Caco-2 (cell line): ENCODE data around the gene CDC42EP3. TPM values are rescaled to one million over a fixed set of nuclear protein-coding genes. Genes with fewer than 3 reads are reported as not detected.

Source experiments
- BruUV-seq: library from RNA; stranded (reverse); fragments of 400-500 nt; replicated peaks from 2 replicates; lab custom pipeline; 2021; lab: Mats Ljungman, UMichigan
- CTCF ChIA-PET: fragments of 300-600 bp; sonication (Branson Sonifier 250); formaldehyde crosslinking; loops from one replicate; lab custom pipeline; 2022; ENCODE audit warnings: antibody characterized with exemption; lab: Charles Lee
- POLR2A ChIA-PET: fragments of 300-600 bp; sonication (Branson Sonifier 250); formaldehyde crosslinking; loops from one replicate; lab custom pipeline; 2022; ENCODE audit warnings: antibody characterized with exemption; lab: Charles Lee
- DNase-seq, 2 experiments: peaks; one replicate each; pipeline versions ENCODE4 v3.0.0 to v3.0.0-alpha.2; 2020 to 2022
- H3K27me3 ChIP-seq: replicated peaks from 2 replicates; pipeline ENCODE4 v1.6.0; 2011; ENCODE audit warnings: low read length; ENCODE audit not compliant: control insufficient read depth, insufficient read depth
- H3K36me3 ChIP-seq: 2 replicates; pipeline ENCODE4 v1.5.1; 2011; ENCODE audit warnings: low read length; ENCODE audit not compliant: control insufficient read depth, insufficient read depth
- H3K4me1 ChIP-seq: fragments of 250-450 bp; sonication (Bioruptor Pico); 2 replicates; pipeline ENCODE4 v1.5.1; 2020; ENCODE audit warnings: mild to moderate bottlenecking
- H3K4me3 ChIP-seq: 2 replicates; pipeline ENCODE4 v1.5.1; 2011; ENCODE audit warnings: low read depth, mild to moderate bottlenecking, control low read depth, low read length
- H3K9me3 ChIP-seq: fragments of 250-450 bp; sonication (Bioruptor Pico); 2 replicates; pipeline ENCODE4 v1.5.1; 2020; ENCODE audit warnings: mild to moderate bottlenecking, moderate library complexity
- H3K27ac Mint-ChIP-seq: one replicate; pipeline ENCODE4 v1.8.0; 2022; ENCODE audit warnings: mixed read lengths; ENCODE audit not compliant: unreplicated experiment
- H3K27me3 Mint-ChIP-seq: one replicate; pipeline ENCODE4 v1.8.0; 2022; ENCODE audit warnings: mixed read lengths; ENCODE audit not compliant: insufficient read depth, unreplicated experiment
- H3K36me3 Mint-ChIP-seq: one replicate; pipeline ENCODE4 v1.8.0; 2022; ENCODE audit warnings: mild to moderate bottlenecking, mixed read lengths; ENCODE audit not compliant: insufficient read depth, unreplicated experiment
- H3K4me1 Mint-ChIP-seq: one replicate; pipeline ENCODE4 v1.8.0; 2022; ENCODE audit warnings: low read depth, mixed read lengths; ENCODE audit not compliant: unreplicated experiment
- H3K4me3 Mint-ChIP-seq: one replicate; pipeline ENCODE4 v1.8.0; 2022; ENCODE audit warnings: mild to moderate bottlenecking, moderate library complexity, mixed read lengths; ENCODE audit not compliant: unreplicated experiment
- H3K9me3 Mint-ChIP-seq: one replicate; pipeline ENCODE4 v1.8.0; 2022; ENCODE audit warnings: mixed read lengths; ENCODE audit not compliant: unreplicated experiment
- CTCF ChIP-seq, 2 experiments: fragments of 200-600 bp in 1 of 2; IDR thresholded peaks; 1 replicate in 1 of 2; 2 replicates in 1 of 2; pipeline versions ENCODE4 v1.5.1 to v1.8.0; 2011 to 2022; ENCODE audit warnings: antibody characterized with exemption in 1 of 2, control low read depth in 1 of 2, inconsistent platforms in 1 of 2, low read depth in 1 of 2, low read length in 1 of 2, mild to moderate bottlenecking in 1 of 2, moderate library complexity in 1 of 2; ENCODE audit not compliant: insufficient read depth in 1 of 2, severe bottlenecking in 1 of 2, unreplicated experiment in 1 of 2
- intact Hi-C: fragments of 100-400 bp; cut with micrococcal nuclease; formaldehyde crosslinking; loops from one replicate; pipeline ENCODE4 v1.10.0; 2022; ENCODE audit not compliant: unreplicated experiment
- total RNA-seq: library from RNA; stranded (reverse); gene quantifications from 2 replicates; pipeline ENCODE4 v1.2.3, GENCODE V29; 2022

The CDC42EP3 gene
- total RNA-seq, 1 experiment from 2014 or later: 95.8 TPM

DNA sequence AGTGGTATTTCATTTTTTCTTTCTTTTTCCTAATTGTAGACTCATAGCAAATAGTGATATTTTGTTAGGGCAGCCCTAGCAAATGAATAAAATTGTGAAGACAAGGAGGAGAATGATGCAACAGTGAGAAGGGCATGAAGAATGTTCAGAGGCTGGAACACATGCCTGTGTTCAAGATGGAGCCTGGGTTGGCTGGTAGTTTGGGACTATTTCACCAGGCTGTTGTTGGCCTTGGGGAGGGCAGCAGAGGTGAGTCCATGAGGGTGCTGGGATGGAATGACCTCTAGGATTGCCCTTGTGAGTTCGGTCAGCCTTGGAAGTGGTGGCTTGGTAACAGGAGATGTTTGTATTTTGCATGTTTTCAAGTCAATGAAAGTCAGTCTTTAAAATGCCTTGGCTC is 10.1 kb upstream of the CDC42EP3 start:
- H3K36me3 ChIP-seq: no peaks in the 10 kb centered on the region; the same call in 1 of the 2 replicates
- peaks cover 11% of the 10 kb centered on the region for H3K9me3 Mint-ChIP-seq
- H3K4me1 Mint-ChIP-seq: peaks cover 39% of the 10 kb centered on the region
- H3K4me3 ChIP-seq: no peak overlapping the region
- no peaks in the 10 kb centered on the region for H3K27me3 Mint-ChIP-seq
- no peak overlapping the region for H3K4me3 Mint-ChIP-seq
- H3K4me1 ChIP-seq: peaks cover 17% of the 10 kb centered on the region
- ChIA-PET POLR2A (no interaction called here), CTCF (no interaction called here)
- DNase-seq: no peak
- TF ChIP-seq CTCF (IDR thresholded peaks at IDR 0.05; ENCODE audit: insufficient read depth in 1 of 2, low read depth in 1 of 2, low read length in 1 of 2, severe bottlenecking in 1 of 2, unreplicated experiment in 1 of 2): no peak
- no peaks in the 10 kb centered on the region for H3K27me3 ChIP-seq
- intact Hi-C loops: no loop called here
- no peaks in the 10 kb centered on the region for H3K36me3 Mint-ChIP-seq
- peak overlapping the region; percentile 21 for H3K27ac Mint-ChIP-seq
- no TSS peak for BruUV-seq
- H3K9me3 ChIP-seq: no peaks in the 10 kb centered on the region

DNA sequence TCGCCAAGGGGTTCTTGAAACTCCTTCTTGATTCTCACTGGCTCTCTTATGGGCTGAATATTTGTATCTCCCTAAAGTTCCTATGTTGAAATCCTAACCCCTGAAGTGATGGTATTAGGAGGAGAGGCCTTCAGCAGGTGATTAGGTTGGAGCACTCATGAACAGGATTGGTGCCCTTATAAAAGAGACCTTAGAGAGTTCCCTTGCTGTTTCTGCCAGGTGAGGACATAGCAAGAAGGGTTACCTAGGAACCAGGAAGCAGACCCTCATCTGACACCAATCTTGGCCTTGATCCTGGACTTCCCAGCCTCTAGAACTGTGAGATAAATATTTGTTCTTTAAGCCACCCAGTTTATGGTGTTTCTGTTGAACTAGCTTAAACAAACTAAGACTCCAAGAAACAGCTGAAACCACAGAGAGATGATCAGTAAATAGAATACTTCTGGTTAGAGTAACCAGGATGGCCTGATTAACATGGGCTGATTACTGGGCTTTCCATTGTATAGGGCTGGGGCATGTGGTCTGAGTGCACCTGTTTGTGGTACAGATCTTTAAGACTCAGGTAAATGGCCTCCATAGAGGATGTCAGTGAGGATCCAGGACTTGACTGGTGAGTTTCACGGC is 7.7 kb upstream of the CDC42EP3 start:
- peaks cover 11% of the 10 kb centered on the region for H3K9me3 Mint-ChIP-seq
- peaks cover 55% of the 10 kb centered on the region for H3K4me1 Mint-ChIP-seq
- Histone ChIP-seq H3K4me3 (no peak overlapping the region), H3K4me1 (peaks cover 38% of the 10 kb centered on the region), H3K9me3 (no peaks in the 10 kb centered on the region), H3K36me3 (no peaks in the 10 kb centered on the region; the same call in 1 of the 2 replicates), H3K27me3 (no peaks in the 10 kb centered on the region)
- TF ChIP-seq CTCF (IDR thresholded peaks at IDR 0.05; ENCODE audit: insufficient read depth in 1 of 2, low read depth in 1 of 2, low read length in 1 of 2, severe bottlenecking in 1 of 2, unreplicated experiment in 1 of 2): no peak
- intact Hi-C loops: no loop called here
- H3K4me3 Mint-ChIP-seq: no peak overlapping the region
- ChIA-PET POLR2A (no interaction called here), CTCF (interaction anchor here (1.4 kb wide), 1 partner anchor 153 kb away, joined by 4 read pairs; no protein-coding TSS in a partner anchor)
- DNase-seq: peak in 1 of 2 experiments; percentile 35
- peak overlapping the region; percentile 66 for H3K27ac Mint-ChIP-seq
- BruUV-seq: no TSS peak
- no peaks in the 10 kb centered on the region for H3K27me3 Mint-ChIP-seq
- H3K36me3 Mint-ChIP-seq: no peaks in the 10 kb centered on the region

- peaks cover 7% of the 10 kb centered on the region for H3K9me3 Mint-ChIP-seq
- TF ChIP-seq CTCF (IDR thresholded peaks at IDR 0.05; ENCODE audit: insufficient read depth in 1 of 2, low read depth in 1 of 2, low read length in 1 of 2, severe bottlenecking in 1 of 2, unreplicated experiment in 1 of 2): no peak
- CTCF ChIA-PET: interaction anchor here (0.8 kb wide), 1 partner anchor 201 kb away, joined by 3 read pairs; no protein-coding TSS in a partner anchor
- Histone ChIP-seq H3K4me3 (no peak overlapping the region), H3K9me3 (no peaks in the 10 kb centered on the region), H3K36me3 (no peaks in the 10 kb centered on the region; the same call in 1 of the 2 replicates), H3K4me1 (peaks cover 37% of the 10 kb centered on the region), H3K27me3 (no peaks in the 10 kb centered on the region)
- POLR2A ChIA-PET: no interaction called here
- peak overlapping the region; percentile 7 for H3K27ac Mint-ChIP-seq
- no peaks in the 10 kb centered on the region for H3K27me3 Mint-ChIP-seq
- BruUV-seq: no TSS peak
- intact Hi-C loops: no loop called here
- DNase-seq: no peak
- H3K4me3 Mint-ChIP-seq: no peak overlapping the region
- peaks cover 12% of the 10 kb centered on the region for H3K36me3 Mint-ChIP-seq
- peaks cover 51% of the 10 kb centered on the region for H3K4me1 Mint-ChIP-seq
These were observed 4.8 kb upstream of the CDC42EP3 start for GRCh38 chr2:37676274-37676673.
